Activated B cell treated with CpG ODN at 0.5 μM for 24 hours (primary cell): ENCODE data around the gene RCCD1. TPM values are rescaled to one million over a fixed set of nuclear protein-coding genes. Genes with fewer than 3 reads are reported as not detected.

Experiments
- ATAC-seq: fragments of 200-7000 bp; cut with Tn5 transposase; one replicate; pipeline ENCODE4 v1.10.0; 2021; ENCODE audit warnings: low read depth, mild to moderate bottlenecking, moderate library complexity
- CTCF ChIA-PET: fragments of 350-600 bp; sonication (Branson Sonifier 250); formaldehyde crosslinking; loops from one replicate; lab custom pipeline; 2021; ENCODE audit warnings: antibody characterized with exemption; lab: Charles Lee
- POLR2A ChIA-PET: fragments of 350-600 bp; sonication (Branson Sonifier 250); formaldehyde crosslinking; loops from one replicate; lab custom pipeline; 2021; ENCODE audit warnings: antibody characterized with exemption; lab: Charles Lee
- DNase-seq: peaks from one replicate; pipeline ENCODE4 v3.0.0; 2022
- H3K27ac Mint-ChIP-seq: one replicate; pipeline ENCODE4 v1.8.0; 2020; ENCODE audit warnings: mixed read lengths
- H3K27me3 Mint-ChIP-seq: one replicate; pipeline ENCODE4 v1.8.0; 2021; ENCODE audit warnings: mixed read lengths
- H3K36me3 Mint-ChIP-seq: one replicate; pipeline ENCODE4 v1.8.0; 2021; ENCODE audit warnings: low read depth, mixed read lengths
- H3K4me1 Mint-ChIP-seq: one replicate; pipeline ENCODE4 v1.8.0; 2021; ENCODE audit warnings: mixed read lengths
- H3K4me3 Mint-ChIP-seq: one replicate; pipeline ENCODE4 v1.8.0; 2020; ENCODE audit warnings: mild to moderate bottlenecking, mixed read lengths
- H3K9me3 Mint-ChIP-seq: one replicate; pipeline ENCODE4 v1.8.0; 2020; ENCODE audit warnings: mixed read lengths
- intact Hi-C: fragments of 100-400 bp; cut with micrococcal nuclease; formaldehyde crosslinking; loops from one replicate; pipeline ENCODE4 v1.15.1; 2024
- total RNA-seq: library from RNA; stranded (reverse); gene quantifications from 2 replicates; pipeline ENCODE4 v1.2.3, GENCODE V29; 2022
- TF ChIP-seq, protein P1 (sequence below): fragments of 200-600 bp; IDR thresholded peaks from one replicate; pipeline ENCODE4 v1.8.0; 2022; ENCODE audit warnings: antibody characterized with exemption, mild to moderate bottlenecking

RCCD1 gene
- total RNA-seq, 1 donor from 2014 or later: 19.3 TPM

DNA sequence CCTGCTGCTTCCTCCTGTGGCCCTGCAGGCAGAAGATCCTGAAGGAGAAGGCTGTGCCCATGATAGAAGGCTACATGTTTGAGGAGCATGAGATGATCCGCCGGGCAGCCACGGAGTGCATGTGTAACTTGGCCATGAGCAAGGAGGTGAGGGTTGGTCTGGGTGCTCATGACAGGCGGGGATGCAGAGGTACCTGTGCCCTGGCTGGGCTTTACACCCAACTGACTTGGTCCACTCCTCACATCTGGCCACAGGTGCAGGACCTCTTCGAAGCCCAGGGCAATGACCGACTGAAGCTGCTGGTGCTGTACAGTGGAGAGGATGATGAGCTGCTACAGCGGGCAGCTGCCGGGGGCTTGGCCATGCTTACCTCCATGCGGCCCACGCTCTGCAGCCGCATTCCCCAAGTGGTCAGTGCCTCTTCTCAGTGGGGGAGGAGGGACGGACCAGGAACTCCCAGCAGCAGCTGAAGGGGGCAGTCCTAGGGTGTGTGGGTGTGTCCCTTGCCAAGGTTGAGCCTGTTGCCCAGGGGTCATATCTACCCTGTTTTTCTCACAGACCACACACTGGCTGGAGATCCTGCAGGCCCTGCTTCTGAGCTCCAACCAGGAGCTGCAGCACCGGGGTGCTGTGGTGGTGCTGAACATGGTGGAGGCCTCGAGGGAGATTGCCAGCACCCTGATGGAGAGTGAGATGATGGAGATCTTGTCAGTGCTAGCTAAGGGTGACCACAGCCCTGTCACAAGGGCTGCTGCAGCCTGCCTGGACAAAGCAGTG, 1.6 kb upstream of the RCCD1 start:
- no peak for ATAC-seq
- TF ChIP-seq, protein P1, sequence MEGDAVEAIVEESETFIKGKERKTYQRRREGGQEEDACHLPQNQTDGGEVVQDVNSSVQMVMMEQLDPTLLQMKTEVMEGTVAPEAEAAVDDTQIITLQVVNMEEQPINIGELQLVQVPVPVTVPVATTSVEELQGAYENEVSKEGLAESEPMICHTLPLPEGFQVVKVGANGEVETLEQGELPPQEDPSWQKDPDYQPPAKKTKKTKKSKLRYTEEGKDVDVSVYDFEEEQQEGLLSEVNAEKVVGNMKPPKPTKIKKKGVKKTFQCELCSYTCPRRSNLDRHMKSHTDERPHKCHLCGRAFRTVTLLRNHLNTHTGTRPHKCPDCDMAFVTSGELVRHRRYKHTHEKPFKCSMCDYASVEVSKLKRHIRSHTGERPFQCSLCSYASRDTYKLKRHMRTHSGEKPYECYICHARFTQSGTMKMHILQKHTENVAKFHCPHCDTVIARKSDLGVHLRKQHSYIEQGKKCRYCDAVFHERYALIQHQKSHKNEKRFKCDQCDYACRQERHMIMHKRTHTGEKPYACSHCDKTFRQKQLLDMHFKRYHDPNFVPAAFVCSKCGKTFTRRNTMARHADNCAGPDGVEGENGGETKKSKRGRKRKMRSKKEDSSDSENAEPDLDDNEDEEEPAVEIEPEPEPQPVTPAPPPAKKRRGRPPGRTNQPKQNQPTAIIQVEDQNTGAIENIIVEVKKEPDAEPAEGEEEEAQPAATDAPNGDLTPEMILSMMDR: no peak
- H3K4me3 Mint-ChIP-seq: no peak overlapping the region
- no peak overlapping the region for H3K27ac Mint-ChIP-seq
- peaks cover 21% of the 10 kb centered on the region for H3K4me1 Mint-ChIP-seq
- peaks cover 53% of the 10 kb centered on the region for H3K36me3 Mint-ChIP-seq
- intact Hi-C loops: loop anchor here (10.0 kb wide), 1 partner anchor 1122 kb away; no protein-coding TSS in a partner anchor
- no peak for DNase-seq
- ChIA-PET CTCF (no interaction called here), POLR2A (interaction anchor here (2.2 to 2.5 kb wide), 2 partner anchors 18 to 22 kb away, joined by 23 to 26 read pairs; partner anchors contain the start of genes HDDC3 and UNC45A)
- no peaks in the 10 kb centered on the region for H3K27me3 Mint-ChIP-seq
- H3K9me3 Mint-ChIP-seq: no peaks in the 10 kb centered on the region

DNA sequence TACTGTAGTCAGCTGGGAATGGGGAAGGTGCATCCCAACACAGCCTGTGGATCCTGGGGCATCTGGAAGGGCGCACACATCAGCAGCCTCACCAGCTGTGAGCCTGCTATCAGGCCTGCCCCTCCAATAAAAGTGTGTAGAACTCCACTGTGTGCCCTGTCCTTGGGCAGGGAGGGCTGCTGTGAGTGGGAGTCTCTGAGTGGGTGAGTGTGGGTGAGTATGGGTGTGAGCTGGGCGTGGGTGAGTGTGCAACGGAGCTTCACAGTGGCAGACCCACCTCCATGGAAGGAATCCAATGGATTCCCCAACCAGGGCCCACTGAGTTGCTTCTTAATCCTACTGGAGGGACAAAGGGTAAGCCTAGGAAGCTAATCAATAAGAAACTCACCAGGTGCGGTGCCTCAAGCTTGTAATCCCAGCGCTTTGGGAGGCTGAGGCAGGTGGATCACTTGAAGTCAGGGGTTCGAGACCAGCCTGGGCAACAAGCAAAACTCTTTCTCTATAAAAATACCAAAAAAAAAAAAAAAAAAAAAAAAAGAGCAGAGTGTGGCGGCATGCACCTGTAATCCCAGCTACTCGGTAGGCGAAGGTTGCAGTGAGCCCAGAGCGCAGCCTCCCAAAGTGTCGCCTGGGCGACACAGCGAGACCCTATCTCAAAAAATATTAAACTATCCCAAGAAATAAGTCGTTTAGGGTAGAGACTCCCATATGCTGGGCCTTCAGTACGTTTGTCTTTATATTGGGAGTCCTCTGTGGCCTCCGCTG, 555 bp upstream of the RCCD1 start:
- TF ChIP-seq, protein P1: no peak
- Mint-ChIP-seq H3K9me3 (no peaks in the 10 kb centered on the region), H3K4me1 (peaks cover 21% of the 10 kb centered on the region), H3K36me3 (peaks cover 44% of the 10 kb centered on the region), H3K4me3 (peak overlapping the region; percentile 88), H3K27ac (peak overlapping the region; percentile 92), H3K27me3 (no peaks in the 10 kb centered on the region)
- ChIA-PET POLR2A (interaction anchor here (0.6 to 2.5 kb wide), 14 partner anchors 8 to 723 kb away, joined by 3 to 26 read pairs (median 4); partner anchors contain the start of genes HDDC3, MAN2A2, PRC1 and UNC45A), CTCF (interaction anchor here (0.8 to 4.7 kb wide), 5 partner anchors 20 to 318 kb away, joined by 4 to 33 read pairs (median 8); partner anchors contain the start of genes HDDC3 and UNC45A)
- no peak for ATAC-seq
- no peak for DNase-seq
- intact Hi-C loops: loop anchor here (1.0 to 10.0 kb wide), 4 partner anchors 19 to 1121 kb away; partner anchors contain the start of genes PRC1 and UNC45A

GRCh38 chr15:90955624-90956273, 1.1 kb downstream of the RCCD1 start:
- POLR2A ChIA-PET: interaction anchor here (0.7 to 2.2 kb wide), 5 partner anchors 19 to 74 kb away, joined by 3 to 17 read pairs (median 3); partner anchors contain the start of gene HDDC3
- ATAC-seq: no peak
- no peaks in the 10 kb centered on the region for H3K9me3 Mint-ChIP-seq
- no peaks in the 10 kb centered on the region for H3K27me3 Mint-ChIP-seq
- no peak for DNase-seq
- peaks cover 21% of the 10 kb centered on the region for H3K4me1 Mint-ChIP-seq
- TF ChIP-seq, protein P1: no peak
- CTCF ChIA-PET: interaction anchor here (0.7 to 4.7 kb wide), 13 partner anchors 21 to 316 kb away, joined by 3 to 39 read pairs (median 5); partner anchors contain the start of genes HDDC3, MAN2A2 and UNC45A
- H3K4me3 Mint-ChIP-seq: peak overlapping the region; percentile 88
- H3K27ac Mint-ChIP-seq: no peak overlapping the region
- intact Hi-C loops: loop anchor here (1.0 to 10.0 kb wide), 7 partner anchors 25 to 1119 kb away; partner anchors contain the start of gene VPS33B
- peaks cover 41% of the 10 kb centered on the region for H3K36me3 Mint-ChIP-seq

DNA sequence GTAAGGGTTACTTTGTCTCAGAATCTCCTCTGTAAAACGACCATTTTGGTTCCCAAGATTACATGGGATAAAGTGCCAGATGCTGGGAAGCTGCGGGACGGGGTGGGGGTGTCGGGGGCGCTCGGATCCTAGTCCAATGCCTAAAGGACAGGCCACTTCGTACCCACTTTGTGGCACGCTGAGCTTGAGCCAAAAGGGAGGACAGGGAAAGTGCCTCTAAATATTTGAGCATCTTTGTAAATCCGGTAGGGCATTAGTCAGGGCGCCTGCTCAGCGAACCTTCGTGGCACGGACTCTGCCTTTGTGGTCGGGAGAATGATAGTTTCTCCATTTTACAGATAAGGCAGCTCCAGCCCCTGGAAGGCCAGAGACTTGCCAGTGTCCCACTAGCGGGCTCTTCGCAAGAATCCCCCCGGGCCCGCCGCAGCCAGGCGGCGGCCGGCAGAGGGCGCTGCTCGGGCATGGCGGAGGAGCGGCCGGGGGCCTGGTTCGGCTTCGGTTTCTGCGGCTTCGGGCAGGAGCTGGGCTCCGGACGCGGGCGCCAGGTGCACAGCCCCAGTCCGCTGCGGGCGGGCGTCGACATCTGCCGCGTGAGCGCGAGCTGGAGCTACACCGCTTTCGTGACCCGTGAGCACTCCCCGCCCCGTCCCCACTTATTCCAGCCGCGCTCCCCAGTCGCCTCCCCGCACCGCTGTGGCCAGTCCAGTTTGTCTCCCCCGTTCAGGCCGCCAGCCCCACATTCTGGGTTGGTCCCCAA, 1.8 kb downstream of the RCCD1 start:
- Mint-ChIP-seq H3K4me1 (peaks cover 21% of the 10 kb centered on the region), H3K27me3 (no peaks in the 10 kb centered on the region), H3K9me3 (no peaks in the 10 kb centered on the region), H3K27ac (peak overlapping the region; percentile 46), H3K4me3 (peak overlapping the region; percentile 88), H3K36me3 (peaks cover 44% of the 10 kb centered on the region)
- TF ChIP-seq, protein P1: peak; percentile 25
- CTCF ChIA-PET: interaction anchor here (0.6 to 4.7 kb wide), 22 partner anchors 20 to 315 kb away, joined by 3 to 39 read pairs (median 4); partner anchors contain the start of genes HDDC3, MAN2A2 and UNC45A
- intact Hi-C loops: loop anchor here (1.0 to 10.0 kb wide), 5 partner anchors 66 to 1118 kb away; partner anchors contain the start of gene VPS33B
- peak; percentile 67 for DNase-seq
- POLR2A ChIA-PET: interaction anchor here (0.6 to 2.2 kb wide), 10 partner anchors 19 to 356 kb away, joined by 3 to 17 read pairs (median 4); partner anchors contain the start of genes HDDC3, UNC45A and VPS33B
- peak; percentile 12 for ATAC-seq
